ENCODE measurements around the gene GPR152.

Gene GPR152

DNA sequence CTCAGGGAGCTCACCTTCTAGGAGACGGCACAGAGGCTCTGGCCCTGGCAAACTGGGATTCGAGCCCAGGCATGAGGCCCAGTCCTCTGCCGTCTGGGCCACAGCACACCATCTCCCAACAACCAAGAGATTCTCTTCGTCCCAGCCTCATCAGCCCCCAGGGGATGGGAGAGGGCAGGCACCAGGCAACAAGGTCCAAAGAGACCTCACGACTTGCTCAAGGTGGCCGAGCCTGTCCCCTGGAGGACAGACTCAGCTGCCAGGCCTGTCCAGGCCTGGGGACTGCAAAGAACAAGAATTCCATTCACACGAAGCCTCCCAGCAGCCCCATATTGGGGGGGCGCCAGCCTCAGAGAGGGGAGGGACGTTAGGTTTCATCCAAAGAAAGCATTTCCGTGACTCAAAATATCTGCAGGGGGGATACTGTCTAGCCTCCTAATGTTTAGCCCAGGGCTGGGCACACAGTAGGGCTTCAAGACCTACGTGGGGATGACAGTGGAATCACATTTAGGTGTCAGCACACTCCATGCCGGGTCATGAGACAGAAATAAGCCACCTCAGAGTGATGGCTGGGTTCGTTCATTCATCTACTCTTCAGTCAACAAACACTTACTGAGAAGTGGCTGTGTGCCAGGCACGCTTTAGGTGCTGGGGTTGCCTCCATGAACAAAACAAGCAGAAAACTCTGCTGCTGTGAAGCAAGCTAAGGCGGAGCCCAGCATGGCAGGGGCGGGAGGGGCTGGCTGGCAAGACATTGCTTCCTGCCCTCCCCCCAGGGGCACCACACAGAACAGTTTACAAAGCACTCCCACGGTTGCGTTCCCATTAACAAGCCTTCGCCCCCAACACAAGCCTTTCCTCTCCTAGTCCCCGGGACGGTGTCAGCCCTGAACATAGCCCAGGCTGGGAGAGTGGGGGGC is 35.9 kb downstream of the GPR152 start:
- TF ChIP-seq, protein P1, sequence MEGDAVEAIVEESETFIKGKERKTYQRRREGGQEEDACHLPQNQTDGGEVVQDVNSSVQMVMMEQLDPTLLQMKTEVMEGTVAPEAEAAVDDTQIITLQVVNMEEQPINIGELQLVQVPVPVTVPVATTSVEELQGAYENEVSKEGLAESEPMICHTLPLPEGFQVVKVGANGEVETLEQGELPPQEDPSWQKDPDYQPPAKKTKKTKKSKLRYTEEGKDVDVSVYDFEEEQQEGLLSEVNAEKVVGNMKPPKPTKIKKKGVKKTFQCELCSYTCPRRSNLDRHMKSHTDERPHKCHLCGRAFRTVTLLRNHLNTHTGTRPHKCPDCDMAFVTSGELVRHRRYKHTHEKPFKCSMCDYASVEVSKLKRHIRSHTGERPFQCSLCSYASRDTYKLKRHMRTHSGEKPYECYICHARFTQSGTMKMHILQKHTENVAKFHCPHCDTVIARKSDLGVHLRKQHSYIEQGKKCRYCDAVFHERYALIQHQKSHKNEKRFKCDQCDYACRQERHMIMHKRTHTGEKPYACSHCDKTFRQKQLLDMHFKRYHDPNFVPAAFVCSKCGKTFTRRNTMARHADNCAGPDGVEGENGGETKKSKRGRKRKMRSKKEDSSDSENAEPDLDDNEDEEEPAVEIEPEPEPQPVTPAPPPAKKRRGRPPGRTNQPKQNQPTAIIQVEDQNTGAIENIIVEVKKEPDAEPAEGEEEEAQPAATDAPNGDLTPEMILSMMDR (conservative IDR thresholded peaks at IDR 0.05; ENCODE audit: control insufficient read depth, insufficient read depth, low read depth, low read length) = no peak
- DNase-seq (ENCODE audit: low read depth) = no peak
- no peak overlapping the region for H3K4me3 ChIP-seq (ENCODE audit: control insufficient read depth, low read depth, low read length)

- no peak within 1 kb of the TSS for H3K4me3 ChIP-seq (ENCODE audit: control insufficient read depth, low read depth, low read length)
- TF ChIP-seq, protein P1 (conservative IDR thresholded peaks at IDR 0.05; ENCODE audit: control insufficient read depth, insufficient read depth, low read depth, low read length) = no peak
- no peak for DNase-seq (ENCODE audit: low read depth)
These were observed 36.8 kb downstream of the GPR152 start, which contains the start of gene CARNS1 for GRCh38 chr11:67415501-67416304. Gene CARNS1, plus strand, starts transcription at chr11:67415678. Its CDS starts 522 bp downstream, at chr11:67416200.

DNA sequence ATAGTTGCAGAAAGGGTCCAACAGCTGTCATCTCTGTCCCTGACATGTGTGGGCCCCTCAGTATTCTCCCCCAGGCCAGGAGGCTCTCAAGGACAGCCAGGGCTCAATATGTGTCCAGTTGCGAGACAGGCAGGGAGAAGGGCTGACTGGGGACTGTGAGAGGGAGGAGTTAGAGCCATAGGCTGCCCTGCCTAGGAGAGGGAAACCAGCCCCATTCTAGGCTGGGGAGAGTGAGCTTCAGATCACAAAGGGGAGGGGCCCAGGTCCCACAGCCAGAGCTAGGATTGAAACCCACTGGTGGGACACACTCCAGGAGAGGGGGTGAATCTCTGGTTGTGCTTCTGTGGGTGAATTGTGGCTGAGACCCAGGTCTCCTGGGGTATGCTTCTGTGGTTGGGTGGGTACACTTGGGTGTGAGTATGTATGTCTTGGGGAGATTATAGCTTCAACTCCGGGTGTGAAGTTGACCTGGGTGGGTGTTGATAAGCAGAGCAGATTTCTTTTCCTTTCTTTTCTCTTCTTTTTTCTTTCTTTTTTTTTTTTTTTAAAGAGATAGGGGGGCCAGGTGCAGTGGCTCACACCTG is 39.2 kb downstream of the GPR152 start:
- TF ChIP-seq, protein P1 (conservative IDR thresholded peaks at IDR 0.05; ENCODE audit: control insufficient read depth, insufficient read depth, low read depth, low read length) = no peak
- H3K4me3 ChIP-seq (ENCODE audit: control insufficient read depth, low read depth, low read length) = no peak overlapping the region

GRCh38 chr11:67412495-67413179 is 39.9 kb downstream of the GPR152 start:
- no peak for DNase-seq (ENCODE audit: low read depth)
- no peak overlapping the region for H3K4me3 ChIP-seq (ENCODE audit: control insufficient read depth, low read depth, low read length)
- TF ChIP-seq, protein P1 (conservative IDR thresholded peaks at IDR 0.05; ENCODE audit: control insufficient read depth, insufficient read depth, low read depth, low read length) = no peak

More for the DNA sequence above, 39.2 kb downstream of the GPR152 start:
- no peak for DNase-seq (ENCODE audit: low read depth)

DNA sequence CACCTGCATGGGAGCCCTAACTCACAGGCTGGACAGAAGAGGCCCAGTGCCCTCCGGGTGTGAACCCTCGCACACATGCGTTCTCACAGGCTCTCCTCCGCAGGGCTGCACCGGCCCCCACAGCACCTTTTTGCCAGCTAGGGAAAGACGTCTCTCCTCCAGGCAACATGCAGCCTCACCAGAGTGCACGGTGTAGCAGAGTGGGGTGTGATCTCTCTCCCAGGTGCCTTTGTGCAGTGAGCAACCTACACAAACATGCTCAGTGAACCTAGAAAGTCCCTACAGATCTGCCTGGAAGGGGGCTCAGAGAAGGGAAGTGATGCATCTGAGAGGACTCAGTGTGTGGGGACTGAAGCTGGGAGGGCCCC is 40.8 kb downstream of the GPR152 start:
- TF ChIP-seq, protein P1 (conservative IDR thresholded peaks at IDR 0.05; ENCODE audit: control insufficient read depth, insufficient read depth, low read depth, low read length) = no peak
- H3K4me3 ChIP-seq (ENCODE audit: control insufficient read depth, low read depth, low read length) = no peak overlapping the region
- DNase-seq (ENCODE audit: low read depth) = no peak
